H1 (cell line): ENCODE results near the gene FAM181B. TPM values are rescaled to one million over a fixed set of nuclear protein-coding genes. Genes with fewer than 3 reads are reported as not detected.

Experiments
- EP300 ChIP-seq, 2 experiments: IDR thresholded peaks; 1 replicate in 1 of 2; 2 replicates in 1 of 2; pipeline ENCODE4 v1.6.1; 2011 to 2012; ENCODE audit warnings: low read depth in 2 of 2, low read length in 2 of 2, mild to moderate bottlenecking in 2 of 2, borderline replicate concordance in 1 of 2, inconsistent platforms in 1 of 2, moderate library complexity in 1 of 2
- RBBP5 ChIP-seq: IDR thresholded peaks from 2 replicates; pipeline ENCODE4 v1.7.1; 2012; ENCODE audit warnings: low read depth, mild to moderate bottlenecking, inconsistent platforms, low read length, moderate library complexity, borderline replicate concordance
- polyA plus RNA-seq, 7 experiments: library from polyadenylated mRNA; depleted of rRNA in 3 of 7; stranded (reverse) in 5 of 7; unstranded in 2 of 7; fragments of >200 nt in 5 of 7; fragments of 200-250 nt in 2 of 7; gene quantifications; 1 replicate in 5 of 7; 2 replicates in 1 of 7; 4 replicates in 1 of 7; pipeline versions ENCODE4 v1.2.1 to v1.2.3, GENCODE V29; 2011 to 2013; ENCODE audit warnings: missing spikeins in 2 of 7, mixed read lengths in 2 of 7
- total RNA-seq: library from RNA; stranded (reverse); fragmentation: NEBNext Ultra II Directional; extraction: Animal tissue kit (Norgen Biotek cat#: 25700); gene quantifications from 2 replicates; pipeline ENCODE4 v1.2.1, GENCODE V29; 2021

The FAM181B gene
- total and polyA plus RNA-seq, 2 of the 8 experiments (the other 6 are each of a cell fraction or from before 2014, with no cell fraction given), result 0.21 to 0.37 TPM

GRCh38 chr11:82756765-82757639 is 23.3 kb upstream of the FAM181B start (continued):
- TF ChIP-seq RBBP5, result no peak
- no peak for TF ChIP-seq EP300 (IDR thresholded peaks at IDR 0.05; ENCODE audit: borderline replicate concordance in 1 of 2, low read depth in 2 of 2, low read length in 2 of 2)
